OCI-LY1 (cell line): Measurements from ENCODE around the gene HECW1.

Experiments used
- H2AFZ ChIP-seq: fragments of 200-600 bp; sonication (generic), shearing (Covaris generic); 2 replicates; pipeline ENCODE4 v1.6.0; 2014; ENCODE audit warnings: antibody characterized with exemption, mild to moderate bottlenecking, low read length
- H3F3A ChIP-seq: fragments of 200-600 bp; sonication (generic), shearing (Covaris generic); 2 replicates; pipeline ENCODE4 v1.6.0; 2014; ENCODE audit warnings: mild to moderate bottlenecking, antibody characterized with exemption, low read length, moderate library complexity; ENCODE audit not compliant: insufficient read depth
- H3K27ac ChIP-seq: fragments of 200-600 bp; sonication (generic); 2 replicates; pipeline ENCODE4 v1.5.1; 2014; ENCODE audit warnings: low read length, mixed run types, mild to moderate bottlenecking, low read depth; ENCODE audit not compliant: poor library complexity, severe bottlenecking
- H3K27me3 ChIP-seq: fragments of 200-600 bp; sonication (generic); 2 replicates; pipeline ENCODE4 v1.6.0; 2014; ENCODE audit warnings: antibody characterized with exemption, mild to moderate bottlenecking, low read length, moderate library complexity; ENCODE audit not compliant: insufficient read depth
- H3K36me3 ChIP-seq: fragments of 200-600 bp; sonication (generic); 2 replicates; pipeline ENCODE4 v1.6.1; 2014; ENCODE audit warnings: mild to moderate bottlenecking, antibody characterized with exemption, low read length, moderate library complexity, mixed read lengths; ENCODE audit not compliant: insufficient read depth
- H3K4me1 ChIP-seq: fragments of 200-600 bp; sonication (generic); 2 replicates; pipeline ENCODE4 v1.5.1; 2014; ENCODE audit warnings: mild to moderate bottlenecking, low read length, moderate library complexity; ENCODE audit not compliant: insufficient read depth, severe bottlenecking
- H3K4me2 ChIP-seq: fragments of 200-600 bp; sonication (generic), shearing (Covaris generic); 2 replicates; pipeline ENCODE4 v1.6.1; 2014; ENCODE audit warnings: low read length
- H3K4me3 ChIP-seq: fragments of 200-600 bp; sonication (generic); 2 replicates; pipeline ENCODE4 v1.5.1; 2014; ENCODE audit warnings: low read length, low read depth, mild to moderate bottlenecking, mixed read lengths; ENCODE audit not compliant: poor library complexity, severe bottlenecking
- H3K79me2 ChIP-seq: fragments of 200-600 bp; shearing (Covaris generic); 2 replicates; pipeline ENCODE4 v1.6.1; 2016; ENCODE audit warnings: mixed run types, low read length, mixed read lengths; ENCODE audit not compliant: insufficient read depth
- H3K9ac ChIP-seq: fragments of 200-600 bp; sonication (generic), shearing (Covaris generic); 2 replicates; pipeline ENCODE4 v1.6.1; 2014; ENCODE audit warnings: mild to moderate bottlenecking, low read length, mixed read lengths
- H3K9me2 ChIP-seq: fragments of 200-600 bp; sonication (generic), shearing (Covaris generic); 2 replicates; pipeline ENCODE4 v1.6.1; 2014; ENCODE audit warnings: low read depth, mild to moderate bottlenecking, low read length, mixed read lengths
- H3K9me3 ChIP-seq: fragments of 200-600 bp; shearing (Covaris generic); 2 replicates; pipeline ENCODE4 v1.6.1; 2014; ENCODE audit warnings: low read length, mixed read lengths
- H4K20me1 ChIP-seq: fragments of 200-600 bp; sonication (generic), shearing (Covaris generic); 2 replicates; pipeline ENCODE4 v1.6.0; 2016; ENCODE audit warnings: mild to moderate bottlenecking, low read length; ENCODE audit not compliant: insufficient read depth
- EZH2 ChIP-seq: fragments of 200-600 bp; sonication (generic), shearing (Covaris generic); IDR thresholded peaks from 2 replicates; pipeline ENCODE4 v1.8.0; 2017; ENCODE audit warnings: borderline replicate concordance, mixed run types, mild to moderate bottlenecking, antibody characterized with exemption, low read length, moderate library complexity, mixed read lengths
- TF ChIP-seq, protein P1 (sequence below): fragments of 200-600 bp; sonication (generic), shearing (Covaris generic); IDR thresholded peaks from 2 replicates; pipeline ENCODE4 v1.5.1; 2017; ENCODE audit warnings: mild to moderate bottlenecking, antibody characterized with exemption, low read length, moderate library complexity, mixed read lengths

HECW1 gene

DNA sequence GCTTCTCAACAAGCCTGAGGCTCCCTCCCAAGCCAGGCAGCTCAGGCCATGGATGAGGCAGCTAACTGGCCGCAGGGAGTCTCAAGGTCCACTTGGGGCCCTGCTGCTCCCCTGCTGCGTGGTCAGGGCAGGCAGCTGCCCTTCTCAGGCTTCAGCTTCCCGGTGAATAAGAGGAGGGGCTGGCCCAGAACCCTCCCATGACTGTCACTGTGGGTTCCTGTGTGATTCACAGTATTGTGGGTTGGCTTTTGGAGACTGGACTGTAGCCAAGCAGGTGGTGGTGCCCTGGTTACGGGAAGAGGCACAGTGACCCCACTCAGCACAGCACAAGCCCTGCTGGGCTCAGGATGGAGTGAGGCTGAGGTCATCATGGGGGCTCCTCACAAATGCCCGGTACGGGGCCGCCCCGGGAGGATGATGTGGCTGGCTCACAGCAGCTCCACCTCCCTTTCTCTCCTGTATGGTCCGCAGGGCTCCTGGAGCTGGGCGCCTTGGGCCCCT is 189.8 kb downstream of the HECW1 start:
- no peak overlapping the region for H3K27ac ChIP-seq
- no peaks in the 10 kb centered on the region for H3K4me1 ChIP-seq
- no peaks in the 10 kb centered on the region; the same call in 1 of the 2 replicates for H3K27me3 ChIP-seq
- H3K36me3 ChIP-seq = no peaks in the 10 kb centered on the region
- no peaks in the 10 kb centered on the region for H3K9me2 ChIP-seq
- H3K9ac ChIP-seq = no peak overlapping the region
- H3K9me3 ChIP-seq = no peaks in the 10 kb centered on the region
- H2AFZ ChIP-seq = no peak overlapping the region
- TF ChIP-seq, protein P1, sequence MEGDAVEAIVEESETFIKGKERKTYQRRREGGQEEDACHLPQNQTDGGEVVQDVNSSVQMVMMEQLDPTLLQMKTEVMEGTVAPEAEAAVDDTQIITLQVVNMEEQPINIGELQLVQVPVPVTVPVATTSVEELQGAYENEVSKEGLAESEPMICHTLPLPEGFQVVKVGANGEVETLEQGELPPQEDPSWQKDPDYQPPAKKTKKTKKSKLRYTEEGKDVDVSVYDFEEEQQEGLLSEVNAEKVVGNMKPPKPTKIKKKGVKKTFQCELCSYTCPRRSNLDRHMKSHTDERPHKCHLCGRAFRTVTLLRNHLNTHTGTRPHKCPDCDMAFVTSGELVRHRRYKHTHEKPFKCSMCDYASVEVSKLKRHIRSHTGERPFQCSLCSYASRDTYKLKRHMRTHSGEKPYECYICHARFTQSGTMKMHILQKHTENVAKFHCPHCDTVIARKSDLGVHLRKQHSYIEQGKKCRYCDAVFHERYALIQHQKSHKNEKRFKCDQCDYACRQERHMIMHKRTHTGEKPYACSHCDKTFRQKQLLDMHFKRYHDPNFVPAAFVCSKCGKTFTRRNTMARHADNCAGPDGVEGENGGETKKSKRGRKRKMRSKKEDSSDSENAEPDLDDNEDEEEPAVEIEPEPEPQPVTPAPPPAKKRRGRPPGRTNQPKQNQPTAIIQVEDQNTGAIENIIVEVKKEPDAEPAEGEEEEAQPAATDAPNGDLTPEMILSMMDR = no peak
- no peak for TF ChIP-seq EZH2
- no peak overlapping the region for H3K4me2 ChIP-seq
- H3K79me2 ChIP-seq = no peaks in the 10 kb centered on the region
- H3F3A ChIP-seq = no peaks in the 10 kb centered on the region
- H4K20me1 ChIP-seq = no peaks in the 10 kb centered on the region
- H3K4me3 ChIP-seq = no peak overlapping the region

DNA sequence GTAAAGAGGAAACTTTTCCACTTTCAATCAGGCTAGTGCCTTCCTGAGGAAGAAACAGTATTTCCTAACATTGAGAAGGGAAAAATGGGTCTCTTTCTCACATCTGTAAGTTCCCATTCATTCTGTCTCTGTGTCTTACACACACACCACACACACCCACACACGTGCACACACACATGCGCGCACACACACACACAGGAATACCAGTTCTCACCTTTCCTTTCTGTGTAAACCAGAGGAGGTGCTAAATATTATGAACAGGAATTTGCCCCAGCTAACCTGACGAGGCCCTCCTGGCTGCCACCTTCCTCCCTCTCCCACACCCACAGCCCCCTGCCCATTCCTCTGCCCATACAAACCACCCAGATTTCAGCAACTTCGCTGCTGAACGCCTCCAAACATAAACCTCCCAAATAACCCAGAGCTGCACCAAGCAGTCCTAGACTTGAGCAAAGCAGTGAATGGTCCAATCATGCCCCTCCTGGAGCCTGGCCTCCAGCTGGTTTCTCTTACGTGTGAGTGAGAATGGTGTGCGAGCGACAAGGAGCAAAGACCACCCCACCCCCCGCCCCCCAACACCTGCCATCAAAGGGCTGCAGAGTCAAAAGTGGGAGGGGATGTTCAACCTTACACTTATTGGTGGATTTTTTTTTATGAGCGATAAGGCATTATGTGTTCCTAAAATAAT is 190.5 kb downstream of the HECW1 start:
- Histone ChIP-seq H3K9me2 (no peaks in the 10 kb centered on the region), H3K9ac (no peak overlapping the region), H3K79me2 (no peaks in the 10 kb centered on the region), H3K4me3 (no peak overlapping the region), H3K36me3 (no peaks in the 10 kb centered on the region), H4K20me1 (no peaks in the 10 kb centered on the region), H3K9me3 (no peaks in the 10 kb centered on the region), H3K4me2 (no peak overlapping the region), H3K4me1 (no peaks in the 10 kb centered on the region), H3K27ac (no peak overlapping the region), H3F3A (no peaks in the 10 kb centered on the region), H3K27me3 (no peaks in the 10 kb centered on the region; the same call in 1 of the 2 replicates), H2AFZ (no peak overlapping the region)
- TF ChIP-seq, protein P1 = no peak
- TF ChIP-seq EZH2 = no peak

DNA sequence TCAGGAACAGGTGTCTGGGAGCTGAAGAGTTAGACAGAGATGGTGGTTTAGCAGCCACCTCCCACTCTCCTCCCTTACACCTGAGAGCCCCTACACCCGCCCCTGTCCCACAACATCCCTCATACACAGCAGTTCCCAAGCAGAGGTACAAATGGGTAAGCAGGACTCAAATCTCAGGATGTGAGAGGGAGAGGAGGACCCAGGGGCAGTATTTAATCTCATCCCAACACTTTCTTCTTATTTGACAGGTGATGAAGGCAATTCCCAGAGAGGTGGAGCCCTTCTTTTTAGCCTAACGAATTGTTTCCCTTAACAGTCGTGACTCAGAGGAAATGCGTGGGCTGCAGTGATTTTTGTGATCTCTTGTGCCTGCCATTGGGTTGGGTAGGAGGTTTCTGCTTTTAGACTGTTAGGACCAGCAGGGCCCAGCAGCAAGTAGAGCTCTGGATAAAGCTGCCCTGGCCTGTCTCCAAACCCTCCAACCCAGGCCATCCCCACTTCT is 191.3 kb downstream of the HECW1 start:
- H4K20me1 ChIP-seq = no peaks in the 10 kb centered on the region
- H3K79me2 ChIP-seq = no peaks in the 10 kb centered on the region

More for the DNA sequence above, 191.3 kb downstream of the HECW1 start:
- Histone ChIP-seq H3K9ac (no peak overlapping the region), H3K9me3 (no peaks in the 10 kb centered on the region), H3K9me2 (no peaks in the 10 kb centered on the region), H3F3A (no peaks in the 10 kb centered on the region), H3K36me3 (no peaks in the 10 kb centered on the region), H3K27ac (no peak overlapping the region), H3K4me2 (no peak overlapping the region), H2AFZ (no peak overlapping the region), H3K4me1 (no peaks in the 10 kb centered on the region), H3K4me3 (no peak overlapping the region), H3K27me3 (no peaks in the 10 kb centered on the region)
- no peak for TF ChIP-seq EZH2
- TF ChIP-seq, protein P1 = no peak
